Spinal cord (tissue), 10 donors: Measurements from ENCODE around the gene IQCE. TPM values are rescaled to one million over a fixed set of nuclear protein-coding genes. Genes with fewer than 3 reads are reported as not detected.
"Not testable (repeated sequence)": the region's sequence is repeated elsewhere in the genome, so short reads cannot be mapped to it uniquely, and the experiment has no call there.

Experiments used
- DNase-seq, 6 donors: peaks; one replicate each; pipeline versions ENCODE4 v3.0.0 to v3.0.0-alpha.2; 2013 to 2015; ENCODE audit warnings: low spot score in 6 of 6, low read depth in 4 of 6
- H3K27ac ChIP-seq: one replicate; pipeline ENCODE4 v1.5.1; 2013; ENCODE audit warnings: low read depth, low read length, control low read depth
- H3K27me3 ChIP-seq: one replicate; pipeline ENCODE4 v1.6.1; 2013; ENCODE audit warnings: low read length; ENCODE audit not compliant: control insufficient read depth, insufficient read depth
- H3K36me3 ChIP-seq: one replicate; pipeline ENCODE4 v1.6.1; 2013; ENCODE audit warnings: low read length; ENCODE audit not compliant: control insufficient read depth, insufficient read depth
- H3K4me1 ChIP-seq: one replicate; pipeline ENCODE4 v1.6.1; 2013; ENCODE audit warnings: low read length; ENCODE audit not compliant: control insufficient read depth, insufficient read depth
- H3K4me3 ChIP-seq: one replicate; pipeline ENCODE4 v1.5.1; 2013; ENCODE audit warnings: low read depth, low read length, control low read depth
- H3K9me3 ChIP-seq: one replicate; pipeline ENCODE4 v1.6.1; 2013; ENCODE audit warnings: low read length; ENCODE audit not compliant: control insufficient read depth, insufficient read depth
- WGBS: methylation state at CpG from one replicate; pipeline ENCODE4 v1.1.5; 2013; ENCODE audit warnings: missing lambda C conversion rate; ENCODE audit not compliant: insufficient coverage; 5-methylcytosine and 5-hydroxymethylcytosine counted together
- polyA plus RNA-seq, 2 donors: library from polyadenylated mRNA; unstranded; fragments of 120-200 nt; gene quantifications; one replicate each; pipeline ENCODE4 v1.2.1, GENCODE V29; 2013; ENCODE audit not compliant: insufficient read length in 2 of 2
- total RNA-seq, 2 donors: library from RNA; depleted of rRNA in 1 of 2; stranded (reverse); fragments of 120-200 nt in 1 of 2; fragments of >200 nt in 1 of 2; gene quantifications; one replicate each; pipeline versions ENCODE4 v1.2.3 to v1.2.4, GENCODE V29; 2013 to 2014
- donor health status: healthy.

The IQCE gene
- total and polyA plus RNA-seq, 4 donors: 13.5 to 47.1 (median 31.7) TPM

GRCh38 chr7:2553831-2554581, 4.8 kb upstream of the IQCE start:
- Histone ChIP-seq H3K4me1 (peaks cover 27% of the 10 kb centered on the region), H3K27ac (no peak overlapping the region), H3K27me3 (no peaks in the 10 kb centered on the region), H3K36me3 (peaks cover 17% of the 10 kb centered on the region), H3K9me3 (no peaks in the 10 kb centered on the region), H3K4me3 (peak overlapping the region; percentile 93)
- 83% methylated on average over 13 of the region's 16 CpGs for WGBS
- no peak for DNase-seq

GRCh38 chr7:2554661-2555111, 4.1 kb upstream of the IQCE start:
- Histone ChIP-seq H3K27ac (no peak overlapping the region), H3K27me3 (no peaks in the 10 kb centered on the region), H3K4me3 (peak overlapping the region; percentile 93), H3K9me3 (no peaks in the 10 kb centered on the region), H3K36me3 (peaks cover 16% of the 10 kb centered on the region), H3K4me1 (peaks cover 32% of the 10 kb centered on the region)
- WGBS: 9% methylated on average over 10 of the region's 12 CpGs
- DNase-seq: no peak

DNA sequence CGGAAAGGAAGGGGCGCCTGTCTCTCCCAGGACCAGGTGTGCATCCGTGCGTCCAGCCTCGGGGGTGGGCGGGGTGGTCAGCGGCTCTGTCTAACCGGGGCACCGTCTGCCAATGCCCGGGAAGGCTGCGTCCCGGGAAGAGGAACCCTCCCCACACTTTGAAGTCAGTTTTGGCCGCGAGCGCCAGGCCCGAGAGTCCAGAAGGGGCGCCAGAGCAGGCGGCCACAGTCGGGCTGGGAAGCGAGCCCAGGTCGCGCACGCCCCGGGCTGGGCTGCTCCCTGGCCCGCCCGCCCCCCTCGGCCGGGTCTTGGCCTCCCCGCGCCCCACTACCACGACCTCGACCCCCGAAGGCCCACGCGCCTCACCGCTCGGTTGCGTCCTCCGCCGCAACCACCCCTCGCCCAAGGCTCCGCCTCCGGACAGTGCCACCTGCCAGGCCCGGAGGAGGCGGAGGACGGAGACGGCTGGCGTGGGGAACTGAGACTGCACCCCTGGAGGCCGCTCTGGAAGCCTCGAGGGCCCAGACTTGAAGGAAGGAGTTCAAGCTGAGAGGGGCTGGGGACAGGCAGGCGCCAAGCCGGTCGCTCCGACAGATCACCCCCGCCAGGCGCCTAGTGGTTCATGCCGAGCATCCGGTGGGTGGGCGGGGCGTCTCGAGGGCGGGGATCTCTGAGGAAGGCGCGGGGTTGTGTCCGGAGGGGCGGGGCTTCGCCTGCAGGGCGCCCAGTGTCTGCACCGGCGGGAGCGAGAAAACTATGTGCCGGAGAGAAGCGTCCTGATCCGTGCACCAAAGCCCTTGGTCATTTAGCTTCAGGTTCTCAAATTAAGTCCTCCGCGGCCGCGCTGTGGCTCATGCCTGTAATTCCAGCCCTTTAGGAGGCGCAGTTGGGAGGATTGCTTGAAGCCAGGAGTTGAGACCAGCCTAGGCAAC, 3.4 kb upstream of the IQCE start, which contains the start of gene BRAT1:
BRAT1 (minus strand) TSS at position 404 of the 932 bp plus-strand sequence. CDS start 1,093 bp downstream, outside the sequence.
- Histone ChIP-seq H3K4me1 (peaks cover 39% of the 10 kb centered on the region), H3K27me3 (no peaks in the 10 kb centered on the region)

GRCh38 chr7:2559283-2559950, 638 bp downstream of the IQCE start:
- Histone ChIP-seq H3K27me3 (no peaks in the 10 kb centered on the region), H3K27ac (no peak overlapping the region), H3K36me3 (peaks cover 10% of the 10 kb centered on the region), H3K4me3 (peak overlapping the region; percentile 80), H3K9me3 (no peaks in the 10 kb centered on the region), H3K4me1 (peaks cover 32% of the 10 kb centered on the region)
- DNase-seq: no peak
- WGBS: 4% methylated on average over 50 of the region's 53 CpGs

More for the DNA sequence above, 3.4 kb upstream of the IQCE start, which contains the start of gene BRAT1:
- peak within 1 kb of the TSS; percentile 99 for H3K27ac ChIP-seq
- under 1% methylated on average over 76 of the region's 79 CpGs for WGBS
- H3K4me3 ChIP-seq: peak within 1 kb of the TSS; percentile 93
- peak; percentile 82 to 97 (median 85) for DNase-seq
- H3K9me3 ChIP-seq: no peaks in the 10 kb centered on the region
- H3K36me3 ChIP-seq: peaks cover 11% of the 10 kb centered on the region

DNA sequence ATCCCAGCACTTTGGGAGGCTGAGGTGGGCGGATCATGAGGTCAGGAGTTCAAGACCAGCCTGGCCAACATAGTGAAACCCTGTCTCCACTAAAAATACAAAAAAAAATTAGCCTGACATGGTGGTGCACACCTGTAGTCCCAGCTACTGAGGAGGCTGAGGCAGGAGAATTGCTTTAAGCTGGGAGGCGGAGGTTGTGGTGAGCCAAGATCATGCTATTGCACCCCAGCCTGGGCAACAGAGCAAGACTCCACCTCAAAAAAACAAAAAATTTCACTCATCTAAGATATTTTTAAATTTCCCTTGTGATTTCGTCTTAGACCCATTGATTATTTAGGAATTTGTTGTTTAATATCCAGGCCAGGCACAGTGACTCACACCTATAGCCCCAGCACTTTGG, 5.2 kb downstream of the IQCE start:
- WGBS: 100% methylated on average over 2 of the region's 3 CpGs

DNA sequence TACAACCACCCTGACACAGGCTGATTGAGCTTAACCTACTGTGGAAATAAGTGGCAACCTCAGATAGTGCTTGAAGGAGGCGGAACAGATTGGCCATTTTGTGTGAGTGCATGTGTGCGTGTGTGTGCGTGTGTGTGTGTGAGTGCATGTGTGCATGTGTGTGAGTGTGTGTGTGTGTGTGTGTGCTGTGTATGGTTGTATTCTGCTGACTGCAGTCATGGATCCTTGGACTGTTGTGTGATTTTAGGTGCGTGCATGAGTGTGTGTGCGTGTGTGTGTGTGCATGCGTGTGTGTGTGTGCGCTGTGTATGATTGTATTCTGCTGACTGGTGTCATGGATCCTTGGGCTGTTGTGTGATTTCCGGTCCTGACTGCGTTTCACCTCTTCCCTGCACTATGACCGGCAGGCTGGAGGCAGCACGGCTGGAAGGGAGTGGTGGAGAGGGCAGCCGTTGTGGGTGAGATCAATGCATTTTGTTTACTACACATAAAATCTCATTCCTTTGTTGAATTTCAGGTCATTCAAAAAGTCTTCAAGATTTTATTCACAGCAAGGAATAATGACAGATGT, 6.3 kb downstream of the IQCE start:
- H3K9me3 ChIP-seq: no peaks in the 10 kb centered on the region
- H3K27me3 ChIP-seq: no peaks in the 10 kb centered on the region
- no peak overlapping the region for H3K4me3 ChIP-seq
- H3K4me1 ChIP-seq: peaks cover 24% of the 10 kb centered on the region
- 70% methylated on average over 4 of the region's 12 CpGs for WGBS
- peaks cover 35% of the 10 kb centered on the region for H3K36me3 ChIP-seq
- peak overlapping the region; percentile 25 for H3K27ac ChIP-seq
- DNase-seq: no peak

More for the DNA sequence above, 5.2 kb downstream of the IQCE start:
- H3K27me3 ChIP-seq, H3K27ac ChIP-seq, H3K4me3 ChIP-seq, H3K9me3 ChIP-seq, DNase-seq: not testable (repeated sequence)
- Histone ChIP-seq H3K36me3 (peaks cover 29% of the 10 kb centered on the region), H3K4me1 (peaks cover 32% of the 10 kb centered on the region)

- Histone ChIP-seq H3K27me3 (no peaks in the 10 kb centered on the region), H3K4me3 (no peak overlapping the region), H3K27ac (no peak overlapping the region), H3K9me3 (no peaks in the 10 kb centered on the region), H3K36me3 (peaks cover 37% of the 10 kb centered on the region), H3K4me1 (peaks cover 19% of the 10 kb centered on the region)
- WGBS: 63% methylated on average over 3 of the region's 8 CpGs
- no peak for DNase-seq
Observed at GRCh38 chr7:2566348-2566889, 7.6 kb downstream of the IQCE start.

DNA sequence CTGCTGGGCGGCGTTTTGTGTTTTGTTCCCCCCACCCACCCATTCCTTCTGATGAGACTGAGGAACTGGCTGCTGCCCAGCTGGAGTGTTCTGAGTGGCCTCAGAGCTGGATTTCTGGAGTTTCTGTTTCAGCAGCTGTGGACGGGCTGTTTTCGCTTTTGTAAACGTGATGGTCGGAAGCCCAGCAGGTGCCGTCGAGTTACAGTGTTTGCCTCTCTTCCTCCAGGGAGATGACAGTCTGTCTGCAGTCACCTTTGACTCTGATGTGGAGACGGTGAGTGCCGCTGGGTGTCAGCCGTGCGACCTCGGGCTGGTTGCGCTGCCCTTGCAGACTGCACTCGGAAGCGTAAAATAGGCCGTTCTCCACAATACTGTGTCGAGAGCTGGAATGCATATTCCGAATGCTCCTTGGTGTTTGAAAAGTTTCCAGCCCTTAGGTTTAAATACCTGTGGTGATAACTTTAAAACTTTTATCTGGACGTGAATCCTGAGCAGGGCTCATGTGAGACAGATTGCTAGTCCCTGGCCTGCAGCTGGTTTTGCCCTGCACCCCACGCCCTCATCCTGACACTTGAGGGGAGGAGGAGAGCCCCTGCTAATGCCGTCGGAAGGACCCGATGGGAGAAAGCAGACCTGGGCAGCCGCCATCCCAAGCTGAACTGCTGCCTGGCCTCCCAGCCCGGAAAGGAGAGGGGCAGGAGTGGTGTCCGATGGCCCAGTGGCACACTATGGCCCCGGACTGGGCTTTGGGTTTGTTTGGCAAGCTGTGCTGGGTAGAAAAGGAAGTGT, 8.3 kb downstream of the IQCE start:
- Histone ChIP-seq H3K27ac (no peak overlapping the region), H3K4me1 (peaks cover 19% of the 10 kb centered on the region), H3K36me3 (peaks cover 43% of the 10 kb centered on the region), H3K9me3 (no peaks in the 10 kb centered on the region), H3K27me3 (no peaks in the 10 kb centered on the region), H3K4me3 (no peak overlapping the region)
- DNase-seq: peak in 2 of 6 donors; percentile 34 to 73
- WGBS: 40% methylated on average over 26 of the region's 28 CpGs
